Peyer's patch (tissue), 4 donors: ENCODE data around the gene ELL2. TPM values are rescaled to one million over a fixed set of nuclear protein-coding genes. Genes with fewer than 3 reads are reported as not detected.
A peak's percentile ranks its signal among the peaks of the same experiment; 100 is the strongest.

Experiments
- DNase-seq, 3 donors: peaks; one replicate each; pipeline ENCODE4 v3.0.0-alpha.2; 2017 to 2019
- H3K27ac ChIP-seq, 4 donors: fragments of 200-600 bp; sonication (generic); one replicate each; pipeline ENCODE4 v1.5.1; 2016 to 2019
- H3K27me3 ChIP-seq, 2 donors: fragments of 200-600 bp; sonication (generic); one replicate each; pipeline ENCODE4 v1.5.1; 2019
- H3K36me3 ChIP-seq, 3 donors: fragments of 200-600 bp; sonication (generic); one replicate each; pipeline ENCODE4 v1.5.1; 2016 to 2019
- H3K4me1 ChIP-seq, 4 donors: fragments of 200-600 bp; sonication (generic); one replicate each; pipeline ENCODE4 v1.5.1; 2016 to 2019
- H3K4me3 ChIP-seq, 4 donors: fragments of 200-600 bp; sonication (generic); 1 replicate in 3 of 4; 2 replicates in 1 of 4; pipeline ENCODE4 v1.5.1; 2016 to 2019; ENCODE audit warnings: mild to moderate bottlenecking in 1 of 4
- H3K9me3 ChIP-seq, 4 donors: fragments of 200-600 bp; sonication (generic); one replicate each; pipeline ENCODE4 v1.5.1; 2016 to 2019; ENCODE audit warnings: mild to moderate bottlenecking in 1 of 4
- CTCF ChIP-seq, 6 experiments: fragments of 450-650 bp in 4 of 6; fragments of 200-600 bp in 2 of 6; sonication (generic) in 1 of 6; IDR thresholded peaks; one replicate each; pipeline ENCODE4 v1.5.1; 2017 to 2019; ENCODE audit warnings: antibody characterized with exemption in 6 of 6, mild to moderate bottlenecking in 3 of 6, moderate library complexity in 1 of 6
- POLR2A ChIP-seq, 2 donors: fragments of 450-650 bp; IDR thresholded peaks; one replicate each; pipeline ENCODE4 v1.5.1; 2017; ENCODE audit warnings: antibody characterized with exemption in 2 of 2, mild to moderate bottlenecking in 2 of 2, moderate library complexity in 2 of 2
- total RNA-seq, 4 donors: library from RNA; depleted of rRNA; stranded (reverse); fragments of >200 nt; gene quantifications; one replicate each; pipeline ENCODE4 v1.1.0, GENCODE V29; 2016

The ELL2 gene
- total RNA-seq, 4 donors from 2014 or later = 27.9 to 88.3 (median 38.7) TPM

DNA sequence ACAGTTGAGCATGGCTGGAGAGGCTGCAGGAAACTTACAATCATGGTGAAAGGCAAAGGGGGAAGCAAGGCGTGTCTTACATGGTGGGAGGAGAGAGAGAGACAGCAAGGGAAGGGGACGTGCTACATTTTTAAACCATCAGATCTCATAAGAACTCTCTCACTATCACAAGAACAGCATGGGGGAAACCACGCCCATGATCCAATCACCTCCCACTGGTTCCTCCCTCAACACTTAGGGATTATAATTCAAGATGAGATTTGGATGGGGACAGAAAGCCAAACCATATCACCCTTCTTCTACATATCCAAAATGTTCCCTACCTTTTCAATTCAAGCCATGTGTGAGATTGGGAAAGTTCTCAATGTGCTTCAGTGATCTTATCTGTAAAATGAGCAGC, 116.3 kb downstream of the ELL2 start:
- H3K27ac ChIP-seq = no peak overlapping the region
- H3K4me1 ChIP-seq = peaks cover 0 to 5% (median 2%) of the 10 kb centered on the region in 4 donors

GRCh38 chr5:95843733-95844223, 117.9 kb downstream of the ELL2 start:
- Histone ChIP-seq H3K9me3 (no peaks in the 10 kb centered on the region), H3K27ac (peak overlapping the region in 2 of 4 donors; percentile 38 to 44), H3K4me3 (no peak overlapping the region), H3K27me3 (no peaks in the 10 kb centered on the region), H3K4me1 (peaks cover 0 to 5% (median 2%) of the 10 kb centered on the region in 4 donors), H3K36me3 (no peaks in the 10 kb centered on the region)
- no peak for DNase-seq
- TF ChIP-seq CTCF (IDR thresholded peaks at IDR 0.05) (no peak), POLR2A (IDR thresholded peaks at IDR 0.05) (no peak)

More for the DNA sequence above, 116.3 kb downstream of the ELL2 start:
- no peak for DNase-seq
- Histone ChIP-seq H3K9me3 (no peaks in the 10 kb centered on the region), H3K27me3 (no peaks in the 10 kb centered on the region), H3K4me3 (no peak overlapping the region), H3K36me3 (no peaks in the 10 kb centered on the region)
- no peak for TF ChIP-seq POLR2A (IDR thresholded peaks at IDR 0.05)
- no peak for TF ChIP-seq CTCF (IDR thresholded peaks at IDR 0.05)

DNA sequence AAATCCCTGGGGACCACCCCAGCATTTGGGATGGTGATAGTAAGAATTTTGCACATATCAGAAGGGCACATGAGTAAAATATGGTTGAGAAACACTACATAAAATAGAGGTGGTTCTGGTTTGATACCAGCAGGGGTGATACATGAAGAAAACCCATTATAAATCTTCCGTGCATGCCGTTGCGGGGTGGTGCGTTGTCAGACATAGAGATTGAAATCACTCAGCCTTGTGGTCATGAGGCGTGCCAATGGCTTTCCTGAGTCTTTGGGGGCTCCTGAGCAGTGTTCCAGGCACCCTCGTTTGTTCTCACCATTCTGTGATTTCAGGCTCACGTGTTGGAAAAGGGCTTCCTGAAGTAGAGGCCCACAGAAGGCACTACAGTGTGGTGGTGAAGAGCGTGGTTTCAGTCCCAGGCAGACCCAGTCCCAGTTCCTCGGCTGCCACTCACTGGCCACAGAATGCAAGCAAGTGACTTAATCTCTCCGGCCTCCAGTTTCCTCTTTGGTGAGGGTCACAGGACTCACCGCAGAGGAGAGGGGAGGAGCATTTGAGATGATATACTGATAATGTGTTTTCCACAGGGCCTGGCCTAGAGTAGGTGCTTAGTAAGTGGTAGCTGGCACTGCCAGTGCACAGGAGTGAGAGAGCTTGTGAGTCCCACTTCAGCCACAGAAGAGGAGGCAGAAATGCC, 118.7 kb downstream of the ELL2 start:
- H3K4me1 ChIP-seq = peaks cover 0 to 5% (median 2%) of the 10 kb centered on the region in 4 donors
- H3K9me3 ChIP-seq = no peaks in the 10 kb centered on the region
- TF ChIP-seq CTCF (IDR thresholded peaks at IDR 0.05) (peak in 2 of 6 experiments; percentile 22 to 23), POLR2A (IDR thresholded peaks at IDR 0.05) (no peak)
- H3K36me3 ChIP-seq = no peaks in the 10 kb centered on the region
- DNase-seq = peak in 2 of 3 donors; percentile 80 to 88
- peak overlapping the region in 2 of 4 donors; percentile 41 to 45 for H3K27ac ChIP-seq
- no peaks in the 10 kb centered on the region for H3K27me3 ChIP-seq
- no peak overlapping the region for H3K4me3 ChIP-seq

DNA sequence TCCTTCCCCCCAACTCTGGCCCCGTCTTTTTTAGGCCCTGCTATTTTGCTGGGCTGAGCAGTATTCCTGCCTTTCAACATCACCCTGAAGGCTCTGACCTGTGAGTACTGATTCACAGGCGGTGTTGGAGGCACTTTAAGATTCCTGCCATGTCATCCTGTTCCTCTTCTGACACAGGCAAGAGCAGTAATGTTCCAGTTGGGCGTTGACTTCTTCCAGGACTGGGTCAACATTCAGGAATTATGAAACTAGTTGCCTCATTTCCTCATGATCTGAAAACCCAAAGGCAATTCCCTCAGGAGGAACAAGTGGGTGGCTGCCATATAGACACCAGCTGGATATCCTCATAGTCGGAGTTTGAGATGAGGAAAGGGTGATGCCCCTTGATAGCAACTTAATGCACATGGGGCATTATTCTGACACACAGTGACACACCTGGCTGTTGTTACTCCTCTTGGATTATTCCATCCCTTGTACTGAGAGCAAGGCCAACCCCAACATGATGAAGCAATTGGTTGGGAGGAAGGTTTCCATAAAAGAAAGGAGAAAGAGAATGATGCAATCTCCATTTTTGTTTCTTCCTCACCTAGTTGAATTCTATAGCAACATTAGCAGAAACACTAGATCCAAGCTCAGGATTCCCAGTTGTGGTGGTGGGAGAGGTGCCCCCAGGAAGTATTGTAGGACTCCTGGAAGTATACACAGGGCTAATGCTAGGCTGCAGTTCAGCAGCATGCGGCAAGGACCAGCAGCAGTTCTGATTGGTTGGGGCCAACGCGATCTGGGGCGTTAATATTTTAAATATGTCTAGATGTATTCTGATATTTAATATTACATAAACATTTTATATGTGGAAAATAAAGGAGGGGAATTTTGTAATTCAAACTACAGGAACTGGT, 119.5 kb downstream of the ELL2 start:
- TF ChIP-seq CTCF (IDR thresholded peaks at IDR 0.05) (no peak), POLR2A (IDR thresholded peaks at IDR 0.05) (no peak)
- peak overlapping the region in 2 of 4 donors; percentile 16 to 65 for H3K27ac ChIP-seq

GRCh38 chr5:95840956-95841705, 120.5 kb downstream of the ELL2 start:
- Histone ChIP-seq H3K27ac (peak overlapping the region in 1 of 4 donors; percentile 15), H3K4me3 (no peak overlapping the region), H3K4me1 (peaks cover 2 to 11% (median 4%) of the 10 kb centered on the region in 4 donors), H3K27me3 (no peaks in the 10 kb centered on the region), H3K9me3 (no peaks in the 10 kb centered on the region), H3K36me3 (no peaks in the 10 kb centered on the region)
- TF ChIP-seq CTCF (IDR thresholded peaks at IDR 0.05) (no peak), POLR2A (IDR thresholded peaks at IDR 0.05) (no peak)
- DNase-seq = no peak

More for the DNA sequence above, 119.5 kb downstream of the ELL2 start:
- no peak overlapping the region for H3K4me3 ChIP-seq
- no peaks in the 10 kb centered on the region for H3K9me3 ChIP-seq
- H3K4me1 ChIP-seq = peaks cover 0 to 5% (median 2%) of the 10 kb centered on the region in 4 donors
- no peaks in the 10 kb centered on the region for H3K36me3 ChIP-seq
- DNase-seq = peak in 1 of 3 donors; percentile 69
- no peaks in the 10 kb centered on the region for H3K27me3 ChIP-seq
